ENCODE data around the gene TOPORS. TPM values are rescaled to one million over a fixed set of nuclear protein-coding genes. Genes with fewer than 3 reads are reported as not detected.
"Not testable (repeated sequence)": the region's sequence is repeated elsewhere in the genome, so short reads cannot be mapped to it uniquely, and the experiment has no call there.

TOPORS gene
- total and polyA plus RNA-seq, 2 experiments from 2014 or later: 14.1 to 25.8 TPM

- Histone ChIP-seq H3K4me3 (peak within 1 kb of the TSS; percentile 92), H3K36me3 (replicated peaks; ENCODE audit: insufficient read depth, low read depth) (no peaks in the 10 kb centered on the region), H3K9me2 (replicated peaks; ENCODE audit: insufficient read depth) (no peaks in the 10 kb centered on the region), H3K27ac (peak within 1 kb of the TSS; percentile 82), H3K9me3 (ENCODE audit: low read depth) (no peaks in the 10 kb centered on the region), H3K27me3 (no peaks in the 10 kb centered on the region), H4K20me1 (ENCODE audit: insufficient read depth, poor library complexity, severe bottlenecking) (no peaks in the 10 kb centered on the region), H3K4me2 (peak within 1 kb of the TSS; percentile 90), H3K79me2 (peaks cover 13% of the 10 kb centered on the region), H3K4me1 (ENCODE audit: insufficient read depth) (peaks cover 11% of the 10 kb centered on the region), H2AFZ (peak within 1 kb of the TSS; percentile 77)
- WGBS (ENCODE audit: low lambda C conversion rate, missing lambda C conversion rate): 1% methylated on average over 37 of the region's 37 CpGs
- DNase-seq (ENCODE audit: low spot score): peak; percentile 94
- TF ChIP-seq EZH2phosphoT487 (IDR thresholded peaks at IDR 0.05; ENCODE audit: low read depth, severe bottlenecking, unreplicated experiment): no peak
- TF ChIP-seq CTCF (IDR thresholded peaks at IDR 0.05; ENCODE audit: poor library complexity): peak; percentile 56
Observed at GRCh38 chr9:32526041-32526706, 26.2 kb downstream of the TOPORS start, which contains the start of gene RIGI. TSS of gene RIGI (minus strand) at chr9:32526196. CDS start at chr9:32526166, 30 bp downstream.

- Histone ChIP-seq H3K36me3 (replicated peaks; ENCODE audit: insufficient read depth, low read depth) (no peaks in the 10 kb centered on the region), H2AFZ (peak overlapping the region; percentile 77), H4K20me1 (ENCODE audit: insufficient read depth, poor library complexity, severe bottlenecking) (no peaks in the 10 kb centered on the region), H3K27me3 (no peaks in the 10 kb centered on the region), H3K27ac (peak overlapping the region; percentile 82), H3K79me2 (peaks cover 14% of the 10 kb centered on the region), H3K4me2 (peak overlapping the region; percentile 90), H3K4me3 (peak overlapping the region; percentile 92), H3K9me3 (ENCODE audit: low read depth) (no peaks in the 10 kb centered on the region), H3K4me1 (ENCODE audit: insufficient read depth) (peaks cover 11% of the 10 kb centered on the region), H3K9me2 (replicated peaks; ENCODE audit: insufficient read depth) (no peaks in the 10 kb centered on the region)
- WGBS (ENCODE audit: low lambda C conversion rate, missing lambda C conversion rate): 22% methylated on average over 4 of the region's 4 CpGs
- TF ChIP-seq EZH2 (IDR thresholded peaks at IDR 0.05; ENCODE audit: borderline replicate concordance): no peak
- no peak for TF ChIP-seq EZH2phosphoT487 (IDR thresholded peaks at IDR 0.05; ENCODE audit: low read depth, severe bottlenecking, unreplicated experiment)
- no peak for TF ChIP-seq CTCF (IDR thresholded peaks at IDR 0.05; ENCODE audit: poor library complexity)
- no peak for DNase-seq (ENCODE audit: low spot score)
Observed at GRCh38 chr9:32525709-32526030, 26.7 kb downstream of the TOPORS start.

GRCh38 chr9:32524892-32525708, 27.3 kb downstream of the TOPORS start:
- H3K27me3 ChIP-seq: no peaks in the 10 kb centered on the region
- H3K36me3 ChIP-seq (replicated peaks; ENCODE audit: insufficient read depth, low read depth): no peaks in the 10 kb centered on the region
- H3K9me3 ChIP-seq (ENCODE audit: low read depth): no peaks in the 10 kb centered on the region
- peaks cover 11% of the 10 kb centered on the region for H3K4me1 ChIP-seq (ENCODE audit: insufficient read depth)
- H3K27ac ChIP-seq: peak overlapping the region; percentile 82
- H3K4me2 ChIP-seq: peak overlapping the region; percentile 90
- peaks cover 14% of the 10 kb centered on the region for H3K79me2 ChIP-seq
- peak; percentile 19 for DNase-seq (ENCODE audit: low spot score)
- H2AFZ ChIP-seq: peak overlapping the region; percentile 77
- H4K20me1 ChIP-seq (ENCODE audit: insufficient read depth, poor library complexity, severe bottlenecking): no peaks in the 10 kb centered on the region
- TF ChIP-seq CTCF (IDR thresholded peaks at IDR 0.05; ENCODE audit: poor library complexity): no peak
- no peak for TF ChIP-seq EZH2phosphoT487 (IDR thresholded peaks at IDR 0.05; ENCODE audit: low read depth, severe bottlenecking, unreplicated experiment)
- no peak for TF ChIP-seq EZH2 (IDR thresholded peaks at IDR 0.05; ENCODE audit: borderline replicate concordance)
- WGBS (ENCODE audit: low lambda C conversion rate, missing lambda C conversion rate): 80% methylated on average over 22 of the region's 22 CpGs
- H3K4me3 ChIP-seq: peak overlapping the region; percentile 92
- no peaks in the 10 kb centered on the region for H3K9me2 ChIP-seq (replicated peaks; ENCODE audit: insufficient read depth)

GRCh38 chr9:32524558-32524891, 27.9 kb downstream of the TOPORS start:
- H3K36me3 ChIP-seq (replicated peaks; ENCODE audit: insufficient read depth, low read depth); H3K4me3 ChIP-seq; H4K20me1 ChIP-seq (ENCODE audit: insufficient read depth, poor library complexity, severe bottlenecking); DNase-seq (ENCODE audit: low spot score); H2AFZ ChIP-seq; H3K27ac ChIP-seq; H3K9me3 ChIP-seq (ENCODE audit: low read depth); H3K9me2 ChIP-seq (replicated peaks; ENCODE audit: insufficient read depth); H3K27me3 ChIP-seq: not testable (repeated sequence)
- H3K4me1 ChIP-seq (ENCODE audit: insufficient read depth): peaks cover 11% of the 10 kb centered on the region
- 93% methylated on average over 11 of the region's 11 CpGs for WGBS (ENCODE audit: low lambda C conversion rate, missing lambda C conversion rate)
- H3K79me2 ChIP-seq: peaks cover 14% of the 10 kb centered on the region
- peak overlapping the region; percentile 90 for H3K4me2 ChIP-seq
